Stimulated activated CD4-positive, alpha-beta T cell treated with anti-CD3 and anti-CD28 coated beads, Interleukin-4, amount 100 ng/mL, for 1 hour (primary cell): ENCODE measurements around the gene GPX7.

Experiments used
- DNase-seq: peaks from one replicate; pipeline ENCODE4 v3.0.0-alpha.2; 2020

Gene GPX7

GRCh38 chr1:52588535-52588934, 13.6 kb upstream of the GPX7 start:
- DNase-seq: no peak

GRCh38 chr1:52590266-52590665, 11.9 kb upstream of the GPX7 start:
- no peak for DNase-seq

- DNase-seq: no peak
Observed at GRCh38 chr1:52592637-52593323, 9.4 kb upstream of the GPX7 start.

- no peak for DNase-seq
Observed at GRCh38 chr1:52593495-52593894, 8.7 kb upstream of the GPX7 start.

DNA sequence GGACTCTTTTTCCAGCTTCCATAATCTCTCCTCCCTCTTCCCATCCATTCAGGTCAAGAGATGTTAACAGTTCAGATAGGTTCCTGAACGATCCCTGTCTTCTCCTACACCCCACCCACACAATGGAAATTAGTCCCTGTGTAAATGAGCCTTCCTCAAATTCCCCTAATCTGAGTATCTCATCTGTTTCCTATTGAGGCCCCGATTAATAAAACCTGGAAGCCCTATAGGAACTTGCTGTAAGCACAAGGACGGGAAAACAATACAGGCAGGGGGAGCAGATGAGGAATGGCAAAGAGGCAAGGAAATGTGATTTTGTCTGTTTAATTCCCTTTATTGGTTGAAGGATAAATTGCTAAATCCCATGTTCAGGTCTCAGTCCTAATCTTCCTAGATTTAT, 7.1 kb upstream of the GPX7 start:
- no peak for DNase-seq

- DNase-seq: no peak
Observed at GRCh38 chr1:52597912-52598311, 4.3 kb upstream of the GPX7 start.

DNA sequence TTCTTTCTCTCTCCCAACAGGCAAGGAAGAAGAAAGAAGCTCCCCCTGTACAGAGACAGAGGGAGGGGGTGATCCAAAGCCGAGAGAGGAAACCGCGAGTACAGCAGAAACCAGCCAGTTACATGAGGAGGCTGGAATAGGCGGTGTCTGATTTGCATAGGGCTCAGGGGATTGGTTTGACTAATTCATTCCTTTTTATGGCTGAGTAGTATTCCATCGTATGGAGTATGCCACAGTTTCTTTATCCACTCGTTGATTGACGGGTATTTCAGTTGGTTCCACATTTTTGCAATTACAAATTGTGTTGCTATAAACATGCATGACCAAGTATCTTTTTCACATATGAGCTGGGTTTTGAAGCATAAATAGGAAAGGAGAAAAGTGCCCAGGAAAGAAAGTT, 3.4 kb upstream of the GPX7 start:
- DNase-seq: no peak

GRCh38 chr1:52599236-52599635, 2.9 kb upstream of the GPX7 start:
- DNase-seq: no peak

GRCh38 chr1:52600533-52601179, 1.5 kb upstream of the GPX7 start:
- DNase-seq: no peak

DNA sequence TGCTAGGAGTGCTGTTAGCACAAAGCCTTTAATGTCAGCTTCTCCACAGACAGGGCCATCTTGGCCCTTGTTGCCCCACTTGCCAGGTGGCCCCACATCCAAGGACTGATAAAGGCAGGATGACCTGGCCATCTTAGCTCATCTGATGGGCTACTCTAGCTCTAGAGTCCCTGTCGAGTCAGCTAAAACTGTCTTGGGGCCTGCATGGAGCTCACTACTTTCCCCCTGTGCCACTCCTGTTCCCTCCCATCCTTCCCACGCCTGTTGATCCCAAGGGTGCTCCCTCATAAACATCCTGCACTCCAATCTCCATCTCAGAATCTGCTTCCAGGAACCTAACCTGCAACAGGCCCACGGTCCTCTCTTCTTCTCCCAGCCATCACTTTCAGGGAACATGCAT, 652 bp upstream of the GPX7 start:
- no peak for DNase-seq

GRCh38 chr1:52602856-52603600, 857 bp downstream of the GPX7 start:
- DNase-seq: peak; percentile 11

DNA sequence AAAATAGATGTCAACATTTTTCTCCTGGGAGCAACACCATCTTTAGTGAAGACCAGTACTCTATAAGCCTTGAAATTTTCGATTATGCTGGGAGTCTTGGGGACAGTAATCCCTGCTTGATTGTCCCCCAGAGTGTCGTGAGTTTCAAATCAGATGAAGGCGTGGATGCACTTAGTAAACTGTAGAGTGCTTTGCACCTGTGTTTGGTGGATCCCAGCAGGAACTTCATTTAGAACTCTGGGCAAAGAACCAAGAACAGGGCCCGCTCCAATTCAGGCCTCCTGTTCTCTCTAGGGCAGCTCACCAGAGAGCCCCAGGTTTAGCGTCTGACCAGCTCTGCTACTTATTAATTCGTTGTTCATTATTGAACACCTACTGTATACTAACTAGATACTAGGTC, 1.5 kb downstream of the GPX7 start:
- DNase-seq: no peak

GRCh38 chr1:52604063-52604770, 2.0 kb downstream of the GPX7 start:
- DNase-seq: no peak

GRCh38 chr1:52613636-52614373, 11.6 kb downstream of the GPX7 start:
- DNase-seq: no peak

- DNase-seq: no peak
Observed at GRCh38 chr1:52614671-52615070, 12.5 kb downstream of the GPX7 start.

DNA sequence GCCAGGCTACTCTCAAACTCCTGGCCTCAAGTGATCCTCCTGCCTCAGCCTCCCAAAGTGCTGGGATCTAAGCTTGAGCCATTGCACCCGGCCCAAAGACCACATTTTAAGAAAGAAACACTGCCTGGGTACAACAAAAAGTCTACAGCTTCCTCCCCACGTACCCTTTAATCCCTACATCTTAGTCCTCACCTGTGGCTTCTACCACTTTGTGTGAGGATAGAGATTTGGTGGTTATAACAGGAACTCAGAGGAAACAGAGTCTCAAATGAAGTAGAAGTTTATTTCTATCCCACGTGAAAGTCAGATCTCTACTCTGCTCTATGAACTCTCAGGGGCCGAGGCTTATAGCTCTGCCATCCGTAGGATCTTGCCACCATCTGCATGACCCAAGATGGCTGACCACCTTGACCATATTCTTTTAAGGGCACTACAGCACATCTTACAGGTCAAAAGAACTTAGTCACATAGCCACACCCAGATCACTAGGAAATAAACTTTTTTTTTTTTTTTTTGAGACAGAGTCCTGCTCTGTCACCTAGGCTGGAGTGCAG, 13.4 kb downstream of the GPX7 start:
- DNase-seq: no peak

GRCh38 chr1:52621950-52622349, 19.8 kb downstream of the GPX7 start:
- no peak for DNase-seq

- DNase-seq: no peak
Observed at GRCh38 chr1:52623812-52624211, 21.6 kb downstream of the GPX7 start.

DNA sequence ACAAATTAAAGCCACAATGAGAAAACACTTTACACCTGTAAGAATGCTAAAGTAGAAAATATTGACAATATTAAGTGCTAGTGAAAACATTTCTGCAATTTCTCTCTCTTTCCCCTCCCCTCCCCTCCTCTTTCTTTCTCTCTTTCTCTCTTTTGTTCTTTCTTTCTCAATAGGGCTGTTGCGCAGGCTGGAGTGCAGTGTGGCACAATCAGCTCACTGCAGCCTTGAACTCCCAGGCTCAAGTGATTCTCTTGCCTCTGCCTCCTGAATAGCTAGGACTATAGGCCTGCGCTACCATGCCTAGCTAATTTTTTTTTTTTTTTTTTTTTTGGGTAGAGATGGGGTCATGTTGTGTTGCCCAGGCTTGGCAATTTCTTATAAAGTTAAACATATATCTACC, 24.9 kb downstream of the GPX7 start:
- no peak for DNase-seq

DNA sequence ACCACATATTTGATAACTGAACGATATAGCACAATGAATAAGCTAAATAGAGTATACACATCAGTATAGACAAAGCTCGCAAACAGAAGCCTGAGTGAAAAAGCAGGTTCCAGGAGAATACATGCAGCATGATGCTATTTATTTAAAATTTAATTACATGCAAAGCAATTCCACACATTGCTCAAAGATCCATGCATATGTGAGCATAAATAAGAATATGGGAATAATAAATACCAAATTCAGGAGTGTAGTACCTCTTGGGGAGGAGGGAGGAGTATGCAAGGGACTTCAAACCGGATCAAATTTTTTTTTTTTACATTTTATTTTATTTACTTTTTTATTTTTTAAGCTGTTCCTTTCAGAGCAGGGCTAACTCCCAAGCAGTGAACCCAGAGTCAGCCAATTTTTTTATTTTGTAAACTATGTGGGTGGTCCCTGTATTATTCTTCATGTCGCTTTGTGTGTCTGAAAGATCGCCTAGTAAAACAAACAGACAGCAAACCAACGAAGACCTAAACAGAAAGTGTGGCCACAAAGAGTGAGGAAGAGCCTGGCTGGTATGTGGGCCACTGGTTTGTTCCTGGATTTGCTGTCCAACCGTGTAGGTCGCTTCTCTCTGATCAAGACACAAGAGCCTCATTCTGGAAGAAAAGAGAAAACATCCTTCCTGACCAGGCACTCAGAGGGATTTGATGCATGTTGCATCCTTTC, 26.6 kb downstream of the GPX7 start:
- DNase-seq: no peak

DNA sequence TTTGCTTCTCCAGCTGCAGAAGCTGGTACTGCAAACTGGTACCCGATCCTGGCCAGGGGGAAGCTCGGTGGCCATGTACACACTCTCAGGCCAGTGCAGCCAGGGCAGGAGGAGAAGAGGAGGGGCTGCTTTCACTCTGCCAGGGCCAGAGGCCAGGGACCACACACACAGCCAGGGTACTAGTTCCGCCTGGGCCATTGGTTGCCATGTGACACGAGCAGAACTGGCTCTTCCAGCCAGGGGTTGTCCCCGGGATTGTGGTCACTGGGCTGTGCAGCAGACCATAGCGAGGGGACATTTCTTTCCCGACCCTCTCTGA, 27.1 kb downstream of the GPX7 start:
- no peak for DNase-seq

DNA sequence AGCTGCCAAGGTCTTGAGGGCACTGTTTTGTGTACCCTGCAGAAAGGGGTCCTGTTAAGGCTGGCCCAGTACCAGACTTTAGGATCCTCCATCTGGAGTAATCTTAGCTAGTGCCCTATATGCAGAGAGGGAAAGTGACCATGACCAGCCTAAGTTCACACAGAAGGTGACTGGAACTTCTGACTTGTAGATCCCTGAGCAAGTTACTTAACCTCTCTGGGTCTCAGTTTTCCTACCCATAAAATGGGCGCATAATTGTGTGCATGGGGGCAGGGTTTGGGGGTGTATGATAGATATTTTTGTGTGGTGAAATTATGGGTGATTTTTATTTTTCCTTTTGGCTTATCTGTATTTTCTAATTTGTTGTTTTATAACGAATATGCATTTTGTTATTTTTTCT, 27.5 kb downstream of the GPX7 start:
- no peak for DNase-seq
